Testis (tissue), 5 donors: ENCODE data around the gene STMND1. TPM values are rescaled to one million over a fixed set of nuclear protein-coding genes. Genes with fewer than 3 reads are reported as not detected.
A peak's percentile ranks its signal among the peaks of the same experiment; 100 is the strongest.

ENCODE experiments used
- DNase-seq: peaks from one replicate; pipeline ENCODE4 v3.0.0-alpha.2; 2019
- H3K27ac ChIP-seq, 2 donors: fragments of 200-600 bp; sonication (generic); one replicate each; pipeline ENCODE4 v1.5.1; 2019
- H3K27me3 ChIP-seq: fragments of 200-600 bp; sonication (generic); one replicate; pipeline ENCODE4 v1.5.1; 2019
- H3K36me3 ChIP-seq: fragments of 200-600 bp; sonication (generic); one replicate; pipeline ENCODE4 v1.5.1; 2017; ENCODE audit warnings: low read depth; ENCODE audit errors: missing control alignments
- H3K4me1 ChIP-seq: fragments of 200-600 bp; sonication (generic); one replicate; pipeline ENCODE4 v1.5.1; 2019
- H3K4me3 ChIP-seq, 2 donors: fragments of 200-600 bp; sonication (generic); one replicate each; pipeline ENCODE4 v1.5.1; 2017 to 2019
- H3K9me3 ChIP-seq: fragments of 200-600 bp; sonication (generic); one replicate; pipeline ENCODE4 v1.5.1; 2017
- POLR2A ChIP-seq: fragments of 450-650 bp; IDR thresholded peaks from one replicate; pipeline ENCODE4 v1.6.1; 2017; ENCODE audit warnings: antibody characterized with exemption, mild to moderate bottlenecking, moderate library complexity
- WGBS, 2 donors: methylation state at CpG; one replicate each; pipeline ENCODE4 v1.1.5; 2018; 5-methylcytosine and 5-hydroxymethylcytosine counted together
- intact Hi-C: fragments of 100-400 bp; cut with DNase I; formaldehyde crosslinking; loops from one replicate; pipeline ENCODE4 v1.15.1; 2023; ENCODE audit warnings: low total_unique reads
- long read RNA-seq, 2 donors: transcript quantifications; one replicate each; lab custom pipeline, GENCODE V29; 2026
- polyA plus RNA-seq: library from polyadenylated mRNA; stranded (reverse); fragments of 350-450 nt; fragmentation: Illumina TruSeq; extraction: RNeasy Lipid Tissue Mini Kit (QIAGEN cat#74804); gene quantifications from one replicate; pipeline ENCODE4 v1.2.3, GENCODE V29; 2014; ENCODE audit warnings: low read depth, low replicate concordance; ENCODE audit not compliant: insufficient read depth
- total RNA-seq, 2 donors: library from RNA; depleted of rRNA; stranded (reverse); fragments of >200 nt; gene quantifications; one replicate each; pipeline ENCODE4 v1.2.3, GENCODE V29; 2016
- TF ChIP-seq, protein P1 (sequence below), 3 experiments: fragments of 450-650 bp in 2 of 3; fragments of 200-600 bp in 1 of 3; sonication (generic) in 1 of 3; IDR thresholded peaks; one replicate each; pipeline ENCODE4 v1.5.1; 2016 to 2019; ENCODE audit warnings: antibody characterized with exemption in 3 of 3, mild to moderate bottlenecking in 2 of 3, moderate library complexity in 1 of 3

STMND1 gene
- total RNA-seq (10 to 100 TPM; 19.3 to 22.1 TPM), polyA plus RNA-seq (5.8 TPM)
- long read RNA-seq, donor 1, partial matches to known transcripts, result 0 of 1 reads
- long read RNA-seq, donor 1, other reads (novel, unspliced or antisense), result 0 of 1 reads
- long read RNA-seq, donor 2, result 0 reads

DNA sequence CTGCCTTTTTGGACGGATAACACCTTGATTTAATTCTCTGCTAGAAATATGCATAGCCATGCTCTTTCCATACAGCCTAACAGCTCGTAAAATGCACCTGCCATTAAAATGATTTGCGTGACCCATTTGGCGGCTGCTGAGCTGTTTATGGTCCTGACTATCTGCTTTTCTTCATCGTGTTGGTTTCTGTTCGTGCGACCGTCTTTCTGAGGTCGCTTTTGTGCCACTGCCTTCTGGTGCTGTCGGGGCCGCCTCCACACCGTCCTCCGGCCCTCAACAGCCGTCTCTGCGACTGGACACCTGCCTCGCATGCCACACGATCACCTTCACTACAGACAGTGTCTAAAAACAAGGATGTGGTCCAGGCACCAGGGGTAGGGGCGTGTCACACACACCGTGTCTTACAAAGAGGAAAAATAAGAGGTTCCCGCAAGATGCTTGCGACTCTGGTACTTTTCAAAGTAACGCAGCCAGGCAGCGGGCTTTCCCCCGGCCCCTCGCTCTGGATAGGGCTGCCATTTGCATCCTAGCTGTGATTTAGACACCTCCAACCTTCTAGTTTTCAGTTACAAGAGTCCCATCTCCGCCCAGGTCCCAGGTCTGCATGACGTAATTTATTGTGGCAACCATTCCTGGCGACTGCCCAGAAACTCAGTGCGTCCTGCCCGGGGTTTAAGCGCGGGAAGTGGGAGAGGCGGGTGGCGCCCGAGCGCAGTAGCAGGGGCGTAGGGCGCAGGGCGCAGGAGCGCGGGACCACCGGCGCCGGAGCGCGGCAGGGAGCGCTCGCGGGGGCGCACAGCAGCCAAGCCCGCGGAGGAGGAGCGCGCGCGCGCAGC, at the start of gene STMND1:
Gene STMND1, plus strand, starts transcription at position 629 of the 836 bp plus-strand sequence. CDS start 208 bp downstream, outside the sequence.
- Histone ChIP-seq H3K27me3 (no peaks in the 10 kb centered on the region), H3K9me3 (no peaks in the 10 kb centered on the region), H3K4me1 (peaks cover 16% of the 10 kb centered on the region), H3K27ac (peak within 1 kb of the TSS; percentile 74 to 89), H3K4me3 (peak within 1 kb of the TSS; percentile 43 to 66), H3K36me3 (no peaks in the 10 kb centered on the region)
- intact Hi-C loops, result no loop called here
- peak; percentile 80 for DNase-seq
- WGBS, 2 donors, result 5 to 7% methylated on average over 52 to 57 of the region's 57 CpGs
- no peak for TF ChIP-seq POLR2A
- TF ChIP-seq, protein P1, sequence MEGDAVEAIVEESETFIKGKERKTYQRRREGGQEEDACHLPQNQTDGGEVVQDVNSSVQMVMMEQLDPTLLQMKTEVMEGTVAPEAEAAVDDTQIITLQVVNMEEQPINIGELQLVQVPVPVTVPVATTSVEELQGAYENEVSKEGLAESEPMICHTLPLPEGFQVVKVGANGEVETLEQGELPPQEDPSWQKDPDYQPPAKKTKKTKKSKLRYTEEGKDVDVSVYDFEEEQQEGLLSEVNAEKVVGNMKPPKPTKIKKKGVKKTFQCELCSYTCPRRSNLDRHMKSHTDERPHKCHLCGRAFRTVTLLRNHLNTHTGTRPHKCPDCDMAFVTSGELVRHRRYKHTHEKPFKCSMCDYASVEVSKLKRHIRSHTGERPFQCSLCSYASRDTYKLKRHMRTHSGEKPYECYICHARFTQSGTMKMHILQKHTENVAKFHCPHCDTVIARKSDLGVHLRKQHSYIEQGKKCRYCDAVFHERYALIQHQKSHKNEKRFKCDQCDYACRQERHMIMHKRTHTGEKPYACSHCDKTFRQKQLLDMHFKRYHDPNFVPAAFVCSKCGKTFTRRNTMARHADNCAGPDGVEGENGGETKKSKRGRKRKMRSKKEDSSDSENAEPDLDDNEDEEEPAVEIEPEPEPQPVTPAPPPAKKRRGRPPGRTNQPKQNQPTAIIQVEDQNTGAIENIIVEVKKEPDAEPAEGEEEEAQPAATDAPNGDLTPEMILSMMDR (IDR thresholded peaks at IDR 0.05), result no peak

- WGBS, 2 donors, result 85 to 87% methylated on average over 2 of the region's 2 CpGs
- Histone ChIP-seq H3K4me1 (no peaks in the 10 kb centered on the region), H3K27ac (no peak overlapping the region), H3K9me3 (no peaks in the 10 kb centered on the region), H3K36me3 (no peaks in the 10 kb centered on the region), H3K27me3 (no peaks in the 10 kb centered on the region), H3K4me3 (no peak overlapping the region)
- DNase-seq, result no peak
- TF ChIP-seq, protein P1 (IDR thresholded peaks at IDR 0.05), result no peak
- no peak for TF ChIP-seq POLR2A
- intact Hi-C loops, result no loop called here
These were observed 47.2 kb upstream of the STMND1 start for GRCh38 chr6:17054647-17055046.

DNA sequence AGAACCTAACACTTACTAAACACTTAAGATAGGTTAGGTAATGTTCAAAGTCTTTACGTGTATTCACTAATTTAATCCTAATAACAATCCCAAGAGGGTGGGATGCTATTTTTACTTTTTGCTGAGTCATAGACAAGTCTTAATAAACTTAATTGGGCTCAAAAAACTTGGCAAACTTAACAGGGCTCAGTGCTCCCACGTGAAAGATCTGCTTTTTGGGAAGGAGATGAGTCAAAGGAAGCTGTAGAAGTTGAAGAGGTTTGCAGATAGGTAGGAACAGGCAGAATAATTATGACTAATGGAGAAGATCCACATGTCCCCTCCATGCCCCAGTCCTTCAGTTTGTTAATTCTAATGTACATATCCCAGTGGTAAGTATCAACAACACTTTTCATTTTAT, 44.5 kb upstream of the STMND1 start:
- Histone ChIP-seq H3K27ac (no peak overlapping the region), H3K27me3 (no peaks in the 10 kb centered on the region), H3K9me3 (no peaks in the 10 kb centered on the region), H3K4me1 (no peaks in the 10 kb centered on the region), H3K4me3 (no peak overlapping the region), H3K36me3 (no peaks in the 10 kb centered on the region)
- TF ChIP-seq, protein P1 (IDR thresholded peaks at IDR 0.05), result no peak
- no peak for TF ChIP-seq POLR2A
- WGBS, 2 donors, result 50 to 58% methylated on average over 2 of the region's 2 CpGs
- DNase-seq, result no peak
- intact Hi-C loops, result no loop called here

DNA sequence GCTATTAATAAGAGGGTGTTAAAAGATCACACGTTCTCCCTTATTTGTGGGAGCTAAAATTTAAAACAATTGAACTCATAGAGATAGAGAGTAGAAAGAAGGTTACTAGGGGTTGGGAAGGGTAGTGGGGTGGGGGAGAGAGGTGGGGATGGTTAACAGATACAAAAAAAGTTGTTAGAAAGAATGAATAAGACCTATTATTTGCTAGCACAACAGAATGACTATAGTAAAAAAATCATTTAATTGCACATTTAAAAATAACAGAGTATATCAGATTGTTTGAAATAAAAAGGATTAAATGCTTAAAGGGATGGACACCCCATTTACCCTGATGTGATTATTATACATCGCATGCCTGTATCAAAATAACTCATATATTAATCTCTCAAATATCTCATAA, 43.3 kb upstream of the STMND1 start:
- 62 to 83% methylated on average over 2 of the region's 2 CpGs for WGBS, 2 donors
- no peaks in the 10 kb centered on the region for H3K36me3 ChIP-seq
- H3K4me1 ChIP-seq, result no peaks in the 10 kb centered on the region
- TF ChIP-seq POLR2A, result no peak
- TF ChIP-seq, protein P1 (IDR thresholded peaks at IDR 0.05), result no peak
- no peak overlapping the region for H3K27ac ChIP-seq
- H3K9me3 ChIP-seq, result no peaks in the 10 kb centered on the region
- no peaks in the 10 kb centered on the region for H3K27me3 ChIP-seq
- no peak overlapping the region for H3K4me3 ChIP-seq
- intact Hi-C loops, result no loop called here
- no peak for DNase-seq
